ENCODE measurements around the gene SLC22A23.

GRCh38 chr6:3331494-3331893, 125.4 kb downstream of the SLC22A23 start:
- TF ChIP-seq CTCF (IDR thresholded peaks at IDR 0.05) (no peak), POLR2AphosphoS5 (IDR thresholded peaks at IDR 0.05) (no peak), POLR2A (IDR thresholded peaks at IDR 0.05) (no peak), EP300 (IDR thresholded peaks at IDR 0.05) (no peak)

Data from stomach (tissue), 4 donors.